Peyer's patch (tissue), 4 donors: ENCODE results near the gene IFNA13. TPM values are rescaled to one million over a fixed set of nuclear protein-coding genes. Genes with fewer than 3 reads are reported as not detected.

Source experiments
- DNase-seq, 3 donors: peaks; one replicate each; pipeline ENCODE4 v3.0.0-alpha.2; 2017 to 2019
- H3K27ac ChIP-seq, 4 donors: fragments of 200-600 bp; sonication (generic); one replicate each; pipeline ENCODE4 v1.5.1; 2016 to 2019
- H3K27me3 ChIP-seq, 2 donors: fragments of 200-600 bp; sonication (generic); one replicate each; pipeline ENCODE4 v1.5.1; 2019
- H3K36me3 ChIP-seq, 3 donors: fragments of 200-600 bp; sonication (generic); one replicate each; pipeline ENCODE4 v1.5.1; 2016 to 2019
- H3K4me1 ChIP-seq, 4 donors: fragments of 200-600 bp; sonication (generic); one replicate each; pipeline ENCODE4 v1.5.1; 2016 to 2019
- H3K4me3 ChIP-seq, 4 donors: fragments of 200-600 bp; sonication (generic); 1 replicate in 3 of 4; 2 replicates in 1 of 4; pipeline ENCODE4 v1.5.1; 2016 to 2019; ENCODE audit warnings: mild to moderate bottlenecking in 1 of 4
- H3K9me3 ChIP-seq, 4 donors: fragments of 200-600 bp; sonication (generic); one replicate each; pipeline ENCODE4 v1.5.1; 2016 to 2019; ENCODE audit warnings: mild to moderate bottlenecking in 1 of 4
- CTCF ChIP-seq, 6 experiments: fragments of 450-650 bp in 4 of 6; fragments of 200-600 bp in 2 of 6; sonication (generic) in 1 of 6; IDR thresholded peaks; one replicate each; pipeline ENCODE4 v1.5.1; 2017 to 2019; ENCODE audit warnings: antibody characterized with exemption in 6 of 6, mild to moderate bottlenecking in 3 of 6, moderate library complexity in 1 of 6
- POLR2A ChIP-seq, 2 donors: fragments of 450-650 bp; IDR thresholded peaks; one replicate each; pipeline ENCODE4 v1.5.1; 2017; ENCODE audit warnings: antibody characterized with exemption in 2 of 2, mild to moderate bottlenecking in 2 of 2, moderate library complexity in 2 of 2
- total RNA-seq, 4 donors: library from RNA; depleted of rRNA; stranded (reverse); fragments of >200 nt; gene quantifications; one replicate each; pipeline ENCODE4 v1.1.0, GENCODE V29; 2016

IFNA13 gene
- total RNA-seq, 4 donors from 2014 or later: not detected

- Histone ChIP-seq H3K4me1 (no peaks in the 10 kb centered on the region), H3K27me3 (no peaks in the 10 kb centered on the region), H3K36me3 (peaks cover 0 to 16% (median 0%) of the 10 kb centered on the region in 3 donors), H3K4me3 (no peak overlapping the region), H3K27ac (no peak overlapping the region), H3K9me3 (no peaks in the 10 kb centered on the region)
- TF ChIP-seq CTCF (IDR thresholded peaks at IDR 0.05) (peak; percentile 22 to 73 (median 63)), POLR2A (IDR thresholded peaks at IDR 0.05) (no peak)
- peak in 1 of 3 donors; percentile 66 for DNase-seq
These were observed 49.6 kb downstream of the IFNA13 start for GRCh38 chr9:21317956-21318923.

Other genes with a start within 250 kb of the IFNA13 start
- gene IFNW1, start 226.2 kb downstream of the IFNA13 start, total RNA-seq: not detected
- not detected for gene IFNA21, start 201.4 kb downstream of the IFNA13 start, total RNA-seq
- not detected for gene IFNA4, start 180.5 kb downstream of the IFNA13 start, total RNA-seq
- not detected for gene IFNA7, start 165.9 kb downstream of the IFNA13 start, total RNA-seq
- not detected for gene IFNA10, start 160.9 kb downstream of the IFNA13 start, total RNA-seq
- not detected for gene IFNA16, start 150.7 kb downstream of the IFNA13 start, total RNA-seq
- gene IFNA17, start 139.8 kb downstream of the IFNA13 start, total RNA-seq: not detected
- gene IFNA14, start 128.1 kb downstream of the IFNA13 start, total RNA-seq: not detected
- 1 to 10 TPM in 1 of 4 donors, not detected in 3; 1.4 TPM for gene IFNA5, start 62.7 kb downstream of the IFNA13 start, total RNA-seq
- 10 to 100 TPM; 16.3 to 23.1 (median 18.5) TPM for gene KLHL9, start 32.7 kb downstream of the IFNA13 start, total RNA-seq
- gene IFNA6, start 17.2 kb downstream of the IFNA13 start, total RNA-seq: not detected
- not detected for gene IFNA2, start 17.3 kb upstream of the IFNA13 start, total RNA-seq
- gene IFNA8, start 41.1 kb upstream of the IFNA13 start, total RNA-seq: not detected
- not detected for gene IFNA1, start 72.4 kb upstream of the IFNA13 start, total RNA-seq
- 1 to 10 TPM in 3 of 4 donors, not detected in 1; 5.3 to 5.5 (median 5.3) TPM for gene IFNE, start 114.3 kb upstream of the IFNA13 start, total RNA-seq